ENCODE data around the gene PELI1. TPM values are rescaled to one million over a fixed set of nuclear protein-coding genes. Genes with fewer than 3 reads are reported as not detected.
A peak's percentile ranks its signal among the peaks of the same experiment; 100 is the strongest.

PELI1 gene
- total RNA-seq, 2 experiments from 2014 or later: 257 to 274 TPM

- Histone ChIP-seq H3K4me1 (ENCODE audit: insufficient read depth, low read length) (peaks cover 13% of the 10 kb centered on the region), H3K9me3 (ENCODE audit: control insufficient read depth in 1 of 2, insufficient read depth in 1 of 2, low read length in 2 of 2) (no peaks in the 10 kb centered on the region), H3K27ac (ENCODE audit: low read depth in 1 of 2, low read length in 2 of 2) (no peak overlapping the region), H3K36me3 (ENCODE audit: insufficient read depth, low read length) (no peaks in the 10 kb centered on the region), H3K27me3 (ENCODE audit: control insufficient read depth in 1 of 2, insufficient read depth in 2 of 2, low read length in 2 of 2) (no peaks in the 10 kb centered on the region), H3K4me3 (ENCODE audit: low read length) (no peak overlapping the region)
- ChIA-PET CTCF (no interaction called here), POLR2A (no interaction called here)
- DNase-seq (peak in 1 of 14 experiments; percentile 46), ATAC-seq (ENCODE audit: poor library complexity) (no peak)
- H3K27me3 Mint-ChIP-seq: no peaks in the 10 kb centered on the region
- no peak overlapping the region for H3K4me3 Mint-ChIP-seq
- H3K4me1 Mint-ChIP-seq (ENCODE audit: low read depth): peaks cover 87% of the 10 kb centered on the region
- H3K9me3 Mint-ChIP-seq: no peaks in the 10 kb centered on the region
- intact Hi-C loops (cut with DNase I, micrococcal nuclease): loop anchor here in 1 of 2 experiments (5.0 kb wide), 1 partner anchor 35 kb away; no protein-coding TSS in a partner anchor
- TF ChIP-seq, protein P1, sequence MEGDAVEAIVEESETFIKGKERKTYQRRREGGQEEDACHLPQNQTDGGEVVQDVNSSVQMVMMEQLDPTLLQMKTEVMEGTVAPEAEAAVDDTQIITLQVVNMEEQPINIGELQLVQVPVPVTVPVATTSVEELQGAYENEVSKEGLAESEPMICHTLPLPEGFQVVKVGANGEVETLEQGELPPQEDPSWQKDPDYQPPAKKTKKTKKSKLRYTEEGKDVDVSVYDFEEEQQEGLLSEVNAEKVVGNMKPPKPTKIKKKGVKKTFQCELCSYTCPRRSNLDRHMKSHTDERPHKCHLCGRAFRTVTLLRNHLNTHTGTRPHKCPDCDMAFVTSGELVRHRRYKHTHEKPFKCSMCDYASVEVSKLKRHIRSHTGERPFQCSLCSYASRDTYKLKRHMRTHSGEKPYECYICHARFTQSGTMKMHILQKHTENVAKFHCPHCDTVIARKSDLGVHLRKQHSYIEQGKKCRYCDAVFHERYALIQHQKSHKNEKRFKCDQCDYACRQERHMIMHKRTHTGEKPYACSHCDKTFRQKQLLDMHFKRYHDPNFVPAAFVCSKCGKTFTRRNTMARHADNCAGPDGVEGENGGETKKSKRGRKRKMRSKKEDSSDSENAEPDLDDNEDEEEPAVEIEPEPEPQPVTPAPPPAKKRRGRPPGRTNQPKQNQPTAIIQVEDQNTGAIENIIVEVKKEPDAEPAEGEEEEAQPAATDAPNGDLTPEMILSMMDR (IDR thresholded peaks at IDR 0.05): no peak
- no peak overlapping the region for H3K27ac Mint-ChIP-seq
- H3K36me3 Mint-ChIP-seq (ENCODE audit: low read depth): peaks cover 14% of the 10 kb centered on the region
Measured at GRCh38 chr2:64137567-64137966, 6.7 kb downstream of the PELI1 start.

- peak; percentile 31 for ATAC-seq (ENCODE audit: poor library complexity)
- Histone ChIP-seq H3K36me3 (ENCODE audit: insufficient read depth, low read length) (no peaks in the 10 kb centered on the region), H3K4me3 (ENCODE audit: low read length) (no peak overlapping the region), H3K27ac (ENCODE audit: low read depth in 1 of 2, low read length in 2 of 2) (no peak overlapping the region), H3K27me3 (ENCODE audit: control insufficient read depth in 1 of 2, insufficient read depth in 2 of 2, low read length in 2 of 2) (no peaks in the 10 kb centered on the region), H3K9me3 (ENCODE audit: control insufficient read depth in 1 of 2, insufficient read depth in 1 of 2, low read length in 2 of 2) (no peaks in the 10 kb centered on the region), H3K4me1 (ENCODE audit: insufficient read depth, low read length) (peaks cover 13% of the 10 kb centered on the region)
- peaks cover 5% of the 10 kb centered on the region for H3K36me3 Mint-ChIP-seq (ENCODE audit: low read depth)
- no peak for DNase-seq
- peak overlapping the region; percentile 30 for H3K27ac Mint-ChIP-seq
- peak overlapping the region; percentile 6 for H3K4me3 Mint-ChIP-seq
- TF ChIP-seq, protein P1 (IDR thresholded peaks at IDR 0.05): no peak
- ChIA-PET CTCF (interaction anchor here (1.0 kb wide), 1 partner anchor 196 kb away, joined by 3 read pairs; no protein-coding TSS in a partner anchor), POLR2A (interaction anchor here (0.5 to 2.9 kb wide), 6 partner anchors 8 to 593 kb away, joined by 3 to 11 read pairs (median 4); no protein-coding TSS in a partner anchor)
- intact Hi-C loops (cut with DNase I, micrococcal nuclease): loop anchor here in 1 of 2 experiments (5.0 kb wide), 1 partner anchor 33 kb away; no protein-coding TSS in a partner anchor
- H3K27me3 Mint-ChIP-seq: no peaks in the 10 kb centered on the region
- H3K4me1 Mint-ChIP-seq (ENCODE audit: low read depth): peaks cover 77% of the 10 kb centered on the region
- no peaks in the 10 kb centered on the region for H3K9me3 Mint-ChIP-seq
Measured at GRCh38 chr2:64135421-64135820, 8.8 kb downstream of the PELI1 start.

- H3K27ac ChIP-seq (ENCODE audit: low read depth in 1 of 2, low read length in 2 of 2): no peak overlapping the region
- H3K36me3 Mint-ChIP-seq (ENCODE audit: low read depth): peaks cover 5% of the 10 kb centered on the region
- DNase-seq (peak in 1 of 14 experiments; percentile 31), ATAC-seq (ENCODE audit: poor library complexity) (peak; percentile 43)
- H3K4me3 ChIP-seq (ENCODE audit: low read length): no peak overlapping the region
- POLR2A ChIA-PET: interaction anchor here (0.6 to 2.9 kb wide), 5 partner anchors 8 to 193 kb away, joined by 3 to 11 read pairs (median 4); no protein-coding TSS in a partner anchor
- peaks cover 13% of the 10 kb centered on the region for H3K4me1 ChIP-seq (ENCODE audit: insufficient read depth, low read length)
- CTCF ChIA-PET: interaction anchor here (1.1 kb wide), 1 partner anchor 33 kb away, joined by 3 read pairs; no protein-coding TSS in a partner anchor
- peaks cover 77% of the 10 kb centered on the region for H3K4me1 Mint-ChIP-seq (ENCODE audit: low read depth)
- H3K36me3 ChIP-seq (ENCODE audit: insufficient read depth, low read length): no peaks in the 10 kb centered on the region
- no peaks in the 10 kb centered on the region for H3K9me3 ChIP-seq (ENCODE audit: control insufficient read depth in 1 of 2, insufficient read depth in 1 of 2, low read length in 2 of 2)
- TF ChIP-seq, protein P1 (IDR thresholded peaks at IDR 0.05): no peak
- H3K27me3 ChIP-seq (ENCODE audit: control insufficient read depth in 1 of 2, insufficient read depth in 2 of 2, low read length in 2 of 2): no peaks in the 10 kb centered on the region
- H3K27ac Mint-ChIP-seq: peak overlapping the region; percentile 30
- H3K9me3 Mint-ChIP-seq: no peaks in the 10 kb centered on the region
- no peaks in the 10 kb centered on the region for H3K27me3 Mint-ChIP-seq
- H3K4me3 Mint-ChIP-seq: peak overlapping the region; percentile 6
- intact Hi-C loops (cut with DNase I, micrococcal nuclease): loop anchor here in 1 of 2 experiments (5.0 kb wide), 1 partner anchor 33 kb away; no protein-coding TSS in a partner anchor
Measured at GRCh38 chr2:64134813-64135212, 9.4 kb downstream of the PELI1 start.
